Effector memory CD4-positive, alpha-beta T cell (primary cell): ENCODE data around the gene RIT1.

ENCODE experiments used
- DNase-seq, 3 donors: peaks; one replicate each; pipeline ENCODE4 v3.0.0-alpha.2; 2020
- H3K27ac ChIP-seq: 2 replicates; pipeline ENCODE4 v1.7.0; 2013; ENCODE audit warnings: mild to moderate bottlenecking, low read length, moderate library complexity; ENCODE audit not compliant: insufficient read depth, poor library complexity, severe bottlenecking
- H3K27me3 ChIP-seq: replicated peaks from 2 replicates; pipeline ENCODE4 v1.7.0; 2013; ENCODE audit warnings: mild to moderate bottlenecking, low read length; ENCODE audit not compliant: insufficient read depth, control insufficient read depth, poor library complexity, severe bottlenecking
- H3K36me3 ChIP-seq: 2 replicates; pipeline ENCODE4 v1.7.0; 2013; ENCODE audit warnings: mild to moderate bottlenecking, low read length, moderate library complexity; ENCODE audit not compliant: control insufficient read depth, insufficient read depth
- H3K4me1 ChIP-seq: 2 replicates; pipeline ENCODE4 v1.7.0; 2013; ENCODE audit warnings: low read length, mild to moderate bottlenecking; ENCODE audit not compliant: control insufficient read depth, insufficient read depth, poor library complexity, severe bottlenecking
- H3K4me3 ChIP-seq: 2 replicates; pipeline ENCODE4 v1.7.0; 2013; ENCODE audit warnings: low read length, low read depth, mild to moderate bottlenecking; ENCODE audit not compliant: insufficient read depth, poor library complexity, severe bottlenecking
- H3K9me3 ChIP-seq: 2 replicates; pipeline ENCODE4 v1.7.0; 2013; ENCODE audit warnings: mild to moderate bottlenecking, low read length, moderate library complexity; ENCODE audit not compliant: control insufficient read depth

Gene RIT1

DNA sequence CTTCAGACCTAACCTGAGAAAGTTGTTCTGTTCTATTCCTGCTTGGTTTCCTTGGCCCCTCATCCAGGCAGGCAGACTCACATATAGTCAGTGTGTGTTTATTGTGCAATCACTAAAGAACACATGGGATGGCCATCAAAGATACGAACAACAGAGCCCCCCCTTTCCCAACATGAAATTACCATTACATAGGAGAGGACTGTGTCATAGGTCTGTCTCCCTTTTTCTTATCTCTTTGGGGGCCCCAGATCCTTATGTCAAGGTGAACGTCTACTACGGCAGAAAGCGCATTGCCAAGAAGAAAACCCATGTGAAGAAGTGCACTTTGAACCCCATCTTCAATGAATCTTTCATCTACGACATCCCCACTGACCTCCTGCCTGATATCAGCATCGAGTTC is 30.2 kb downstream of the RIT1 start:
- no peak overlapping the region for H3K4me3 ChIP-seq
- DNase-seq = no peak
- H3K27me3 ChIP-seq = no peaks in the 10 kb centered on the region
- no peak overlapping the region for H3K27ac ChIP-seq
- H3K4me1 ChIP-seq = no peaks in the 10 kb centered on the region
- H3K9me3 ChIP-seq = no peaks in the 10 kb centered on the region
- no peaks in the 10 kb centered on the region for H3K36me3 ChIP-seq

DNA sequence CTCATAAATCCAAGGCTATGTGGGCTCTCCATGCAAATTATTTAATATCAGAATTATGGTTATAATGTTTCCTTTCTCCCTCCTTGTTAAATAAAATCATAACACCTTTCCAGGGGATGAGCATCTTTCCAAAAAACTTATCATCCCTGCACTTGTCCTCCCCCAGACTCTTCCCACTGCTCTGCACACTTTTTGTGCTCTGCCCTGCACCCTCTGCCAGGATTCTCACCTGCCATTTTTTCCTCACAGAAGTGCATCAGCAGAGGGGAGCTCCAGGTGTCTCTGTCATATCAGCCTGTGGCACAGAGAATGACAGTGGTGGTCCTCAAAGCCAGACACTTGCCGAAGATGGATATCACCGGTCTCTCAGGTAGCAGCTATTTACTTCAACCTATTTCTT is 30.9 kb downstream of the RIT1 start:
- no peak overlapping the region for H3K27ac ChIP-seq
- H3K4me3 ChIP-seq = no peak overlapping the region
- no peak for DNase-seq
- no peaks in the 10 kb centered on the region for H3K4me1 ChIP-seq
- no peaks in the 10 kb centered on the region for H3K36me3 ChIP-seq
- no peaks in the 10 kb centered on the region for H3K9me3 ChIP-seq
- no peaks in the 10 kb centered on the region for H3K27me3 ChIP-seq

DNA sequence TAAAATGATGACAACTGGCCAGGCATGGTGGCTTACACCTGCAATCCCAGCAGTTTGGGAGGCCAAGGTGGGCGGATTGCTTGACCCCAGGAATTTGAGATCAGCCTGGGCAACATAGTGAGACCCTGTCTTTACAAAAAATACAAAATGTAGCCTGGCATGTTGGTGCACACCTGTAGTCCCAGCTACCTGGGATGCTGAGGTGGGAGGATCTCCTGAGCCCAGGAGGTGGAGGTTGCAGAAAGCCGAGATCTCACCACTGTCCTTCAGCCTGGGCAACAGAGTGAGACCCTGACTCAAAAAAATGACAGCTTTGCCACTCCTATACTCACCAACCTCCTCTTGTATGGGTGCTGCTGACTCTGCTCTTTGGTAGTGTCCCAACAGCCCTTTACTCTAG is 33.2 kb downstream of the RIT1 start:
- no peaks in the 10 kb centered on the region for H3K36me3 ChIP-seq
- no peaks in the 10 kb centered on the region for H3K4me1 ChIP-seq
- no peaks in the 10 kb centered on the region for H3K27me3 ChIP-seq
- DNase-seq = no peak
- no peak overlapping the region for H3K27ac ChIP-seq
- no peaks in the 10 kb centered on the region for H3K9me3 ChIP-seq
- no peak overlapping the region for H3K4me3 ChIP-seq

DNA sequence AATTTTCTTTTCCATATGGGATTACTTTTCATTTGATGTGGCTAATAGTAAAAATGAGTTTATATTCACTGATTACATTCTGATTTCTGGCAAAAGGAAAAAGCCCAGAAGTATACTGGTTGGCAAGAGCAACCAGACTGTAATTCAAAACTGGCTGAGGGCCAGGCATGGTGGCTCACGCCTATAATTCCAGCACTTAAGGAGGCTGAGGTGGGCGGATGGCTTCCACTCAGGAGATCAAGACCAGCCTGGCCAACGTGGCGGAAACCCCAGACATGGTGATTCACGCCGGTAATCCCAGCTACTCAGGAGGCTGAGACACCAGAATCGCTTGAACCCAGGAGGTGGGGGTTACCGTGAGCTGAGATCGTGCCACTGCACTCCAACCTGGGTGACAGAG is 37.3 kb downstream of the RIT1 start:
- Histone ChIP-seq H3K4me3 (no peak overlapping the region), H3K4me1 (no peaks in the 10 kb centered on the region)
- DNase-seq = no peak

DNA sequence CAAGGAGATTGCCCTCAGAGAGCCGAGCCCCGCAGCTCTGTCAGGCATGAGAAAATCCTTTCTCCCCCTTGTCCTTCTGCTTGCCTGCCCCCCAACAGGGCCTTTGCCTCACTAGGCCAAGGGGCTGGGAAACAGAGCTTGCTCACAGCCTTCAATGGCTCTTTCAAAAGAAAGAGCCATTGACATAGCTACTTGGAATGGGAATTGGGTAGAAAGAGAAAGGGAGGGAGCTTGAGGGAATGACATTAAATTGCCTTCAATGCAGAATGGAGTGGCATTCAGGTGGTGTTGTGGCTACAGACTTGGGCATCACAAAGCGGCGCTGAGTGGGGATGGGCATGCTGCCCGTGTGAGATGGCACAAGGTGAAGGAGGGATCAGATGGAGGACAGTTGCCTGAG is 38.6 kb downstream of the RIT1 start:
- H3K27ac ChIP-seq = no peak overlapping the region
- no peak overlapping the region for H3K4me3 ChIP-seq
- H3K4me1 ChIP-seq = no peaks in the 10 kb centered on the region
- H3K36me3 ChIP-seq = no peaks in the 10 kb centered on the region
- no peaks in the 10 kb centered on the region for H3K9me3 ChIP-seq
- no peaks in the 10 kb centered on the region for H3K27me3 ChIP-seq
- no peak for DNase-seq

More for the DNA sequence above, 37.3 kb downstream of the RIT1 start:
- no peaks in the 10 kb centered on the region for H3K9me3 ChIP-seq
- H3K27ac ChIP-seq = no peak overlapping the region
- no peaks in the 10 kb centered on the region for H3K27me3 ChIP-seq
- no peaks in the 10 kb centered on the region for H3K36me3 ChIP-seq

DNA sequence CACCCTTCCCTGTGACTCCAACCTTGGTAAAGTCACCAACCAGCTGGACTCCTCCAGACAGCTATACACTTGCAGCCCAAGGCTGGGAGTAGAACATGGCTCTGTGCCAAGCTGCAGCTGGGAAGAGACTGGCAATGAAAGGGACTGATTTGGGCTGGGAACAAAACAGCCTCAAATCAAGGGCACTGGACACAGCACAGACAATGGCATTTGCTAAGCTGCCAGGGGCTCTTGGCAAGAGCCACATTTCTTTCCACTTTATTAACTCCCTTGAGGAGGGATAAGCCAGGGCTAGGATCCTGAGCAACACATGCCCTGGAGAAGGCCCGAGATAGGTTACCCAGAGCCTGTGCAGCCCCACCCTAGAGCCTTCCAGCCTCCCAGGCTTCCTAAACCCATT is 39.8 kb downstream of the RIT1 start:
- H3K4me3 ChIP-seq = no peak overlapping the region
- no peak overlapping the region for H3K27ac ChIP-seq
- H3K4me1 ChIP-seq = no peaks in the 10 kb centered on the region
- no peaks in the 10 kb centered on the region for H3K27me3 ChIP-seq
- H3K9me3 ChIP-seq = no peaks in the 10 kb centered on the region
- no peaks in the 10 kb centered on the region for H3K36me3 ChIP-seq
- DNase-seq = no peak

DNA sequence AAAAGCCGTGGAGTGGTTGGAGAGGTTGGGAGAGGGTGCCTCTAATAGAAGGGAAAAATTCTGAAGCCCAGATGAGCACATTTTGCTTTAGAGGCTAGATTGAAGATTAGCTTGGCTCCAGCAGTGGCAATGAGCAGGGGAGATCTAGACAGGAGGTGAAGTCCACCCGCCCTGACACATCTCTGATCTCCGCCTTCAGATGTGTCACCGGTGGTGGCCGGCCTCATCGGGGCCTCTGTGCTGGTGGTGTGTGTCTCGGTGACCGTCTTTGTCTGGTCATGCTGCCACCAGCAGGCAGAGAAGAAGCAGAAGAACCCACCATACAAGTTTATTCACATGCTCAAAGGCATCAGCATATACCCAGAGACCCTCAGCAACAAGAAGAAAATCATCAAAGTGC is 43.4 kb downstream of the RIT1 start:
- no peaks in the 10 kb centered on the region for H3K9me3 ChIP-seq
- no peaks in the 10 kb centered on the region for H3K4me1 ChIP-seq
- DNase-seq = no peak
- H3K27me3 ChIP-seq = no peaks in the 10 kb centered on the region
- no peak overlapping the region for H3K4me3 ChIP-seq
- H3K27ac ChIP-seq = no peak overlapping the region
- H3K36me3 ChIP-seq = no peaks in the 10 kb centered on the region

DNA sequence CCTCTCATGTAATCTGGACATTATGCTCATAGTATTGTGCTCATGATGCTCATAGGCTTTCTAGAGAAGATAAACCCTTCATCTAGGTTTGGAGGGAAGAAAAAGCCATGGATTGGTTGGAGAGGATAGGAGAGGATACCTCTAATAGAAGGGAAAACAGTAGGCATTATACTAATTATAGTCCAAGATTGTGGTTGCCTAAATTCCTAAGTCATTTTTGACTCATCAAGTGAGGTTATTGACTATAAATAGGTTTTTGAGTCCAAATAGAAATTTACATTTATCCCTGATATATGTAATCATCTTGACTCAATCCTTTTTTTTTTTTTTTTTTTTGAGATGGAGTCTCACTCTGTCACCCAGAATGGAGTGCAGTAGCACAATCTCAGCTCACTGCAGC is 46.8 kb downstream of the RIT1 start:
- H3K27me3 ChIP-seq = no peaks in the 10 kb centered on the region
- no peak overlapping the region for H3K27ac ChIP-seq
- H3K36me3 ChIP-seq = no peaks in the 10 kb centered on the region
- no peak for DNase-seq
- H3K4me3 ChIP-seq = no peak overlapping the region
- H3K9me3 ChIP-seq = no peaks in the 10 kb centered on the region
- peaks cover 3% of the 10 kb centered on the region for H3K4me1 ChIP-seq

DNA sequence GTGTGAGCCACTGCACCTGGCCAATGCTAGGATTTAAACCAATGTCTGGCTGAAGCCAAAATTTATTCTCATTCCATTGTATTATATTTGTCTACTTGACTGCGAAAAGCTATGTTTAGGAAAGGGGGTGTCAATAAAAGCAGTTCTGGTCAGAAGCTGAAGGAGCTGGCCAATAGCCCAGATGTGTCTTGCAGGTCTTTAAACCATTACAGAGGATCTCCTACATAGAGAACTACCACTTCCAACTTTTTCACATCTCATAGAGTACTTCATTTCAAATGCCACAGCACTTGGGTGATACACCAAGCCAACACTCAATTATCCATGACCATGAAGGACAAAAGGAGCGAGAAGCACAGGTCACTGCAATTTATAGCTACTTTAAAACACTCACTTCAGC is 49.3 kb downstream of the RIT1 start:
- Histone ChIP-seq H3K36me3 (no peaks in the 10 kb centered on the region), H3K27me3 (no peaks in the 10 kb centered on the region), H3K4me1 (peaks cover 3% of the 10 kb centered on the region), H3K9me3 (no peaks in the 10 kb centered on the region), H3K4me3 (no peak overlapping the region), H3K27ac (no peak overlapping the region)
- no peak for DNase-seq

DNA sequence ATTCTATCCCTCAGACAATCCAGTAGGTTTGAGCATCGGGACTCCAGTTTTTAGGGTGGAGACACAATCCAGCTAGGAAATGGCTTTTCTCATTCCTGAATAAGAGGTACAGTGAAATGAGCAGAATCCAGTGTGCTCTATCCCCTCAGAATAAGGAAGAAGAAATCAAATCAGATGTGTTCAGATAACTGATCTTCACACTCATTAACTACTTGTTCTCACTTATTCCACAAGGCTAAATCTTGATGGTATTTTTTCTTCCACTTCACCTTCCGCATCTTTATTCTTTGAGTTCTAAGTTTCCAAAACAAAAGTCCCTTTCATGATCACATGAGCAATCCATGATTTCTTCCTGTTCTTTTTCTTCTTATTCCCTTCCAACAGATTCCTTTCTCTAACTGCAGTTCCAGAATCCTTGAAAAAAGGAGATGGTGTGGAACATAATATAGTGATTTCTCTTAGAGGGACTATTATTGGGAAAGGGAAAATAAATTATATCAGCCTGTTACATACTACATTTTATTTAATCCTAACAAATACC is 50.1 kb downstream of the RIT1 start:
- DNase-seq = no peak
- no peaks in the 10 kb centered on the region for H3K36me3 ChIP-seq
- no peak overlapping the region for H3K4me3 ChIP-seq
- H3K9me3 ChIP-seq = no peaks in the 10 kb centered on the region
- H3K27ac ChIP-seq = peak overlapping the region; percentile 55
- peaks cover 7% of the 10 kb centered on the region for H3K4me1 ChIP-seq
- no peaks in the 10 kb centered on the region for H3K27me3 ChIP-seq
